GM19240 (cell line): ENCODE measurements around the gene CEBPE.

ENCODE experiments used
- DNase-seq: peaks from one replicate; pipeline ENCODE4 v3.0.0; 2011; ENCODE audit warnings: low spot score; ENCODE audit not compliant: insufficient read length

CEBPE gene

GRCh38 chr14:23104070-23104590 lies 14.9 kb downstream of the CEBPE start:
- no peak for DNase-seq

GRCh38 chr14:23103581-23103980 lies 15.5 kb downstream of the CEBPE start:
- no peak for DNase-seq

- no peak for DNase-seq
Measured at GRCh38 chr14:23102801-23103200, 16.3 kb downstream of the CEBPE start.

- no peak for DNase-seq
Measured at GRCh38 chr14:23101986-23102625, 16.9 kb downstream of the CEBPE start.

GRCh38 chr14:23101213-23101970 lies 17.7 kb downstream of the CEBPE start:
- no peak for DNase-seq

DNA sequence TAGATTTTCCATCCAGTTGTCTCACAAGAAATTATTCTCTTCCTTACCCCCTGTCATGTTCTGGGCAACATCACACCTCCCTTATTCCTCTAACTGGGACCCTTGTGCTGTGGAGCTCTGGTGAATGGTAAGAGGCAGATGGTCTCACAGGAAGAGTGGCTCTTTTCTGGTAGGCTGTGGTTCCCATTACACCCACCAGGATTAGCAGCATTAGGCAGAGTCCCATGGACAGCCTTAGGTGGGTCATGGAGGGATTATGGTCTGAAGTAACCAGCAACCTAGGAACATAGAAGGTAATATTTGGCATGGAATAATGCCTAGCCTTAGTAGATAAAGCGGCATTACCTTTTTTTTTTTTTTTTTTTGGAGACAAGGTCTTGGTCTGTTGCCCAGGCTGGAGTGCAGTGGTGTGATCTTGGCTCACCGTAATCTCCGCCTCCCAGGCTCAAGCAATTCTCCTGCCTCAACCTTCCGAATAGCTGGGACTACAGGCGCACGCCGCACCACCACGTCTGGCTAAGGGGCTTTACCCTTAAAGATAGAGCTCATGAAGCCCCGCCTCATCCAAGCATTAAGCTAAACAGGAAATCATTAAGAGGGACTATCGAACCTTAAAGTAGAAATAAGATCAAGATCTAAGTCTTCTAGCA lies 19.7 kb downstream of the CEBPE start:
- DNase-seq = no peak

- no peak for DNase-seq
Measured at GRCh38 chr14:23097786-23098185, 21.3 kb downstream of the CEBPE start.

- DNase-seq = peak; percentile 91
Measured at GRCh38 chr14:23095196-23096108, 23.6 kb downstream of the CEBPE start, which contains the start of gene C14orf119. Gene C14orf119 (plus strand): TSS chr14:23095505. CDS start chr14:23097659, 2,154 bp downstream.

DNA sequence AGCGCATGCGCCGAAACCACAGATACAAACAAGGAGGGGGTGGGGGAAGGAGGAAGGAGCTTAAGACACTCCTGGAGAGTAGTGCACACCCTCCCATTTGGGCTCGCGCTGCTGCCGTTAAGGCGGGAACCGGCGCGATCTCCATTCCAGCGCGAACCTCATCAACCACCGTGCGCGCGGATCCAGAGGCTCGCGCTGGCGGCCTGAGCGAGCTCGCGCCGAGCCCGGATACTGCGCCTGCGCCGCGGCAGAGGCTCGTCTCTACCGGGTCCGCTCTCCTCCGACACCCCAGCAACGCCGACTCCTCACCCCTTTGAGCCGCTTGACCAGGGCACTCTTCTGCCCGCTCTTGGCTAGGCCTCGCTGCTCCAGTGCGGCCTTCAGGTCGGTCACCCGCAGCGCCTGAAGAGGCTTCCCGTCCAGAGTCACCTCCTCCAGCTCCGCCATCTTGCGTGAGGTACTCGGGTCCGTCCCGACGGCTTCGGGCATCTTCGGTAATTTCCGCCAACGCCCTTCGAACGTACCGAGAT lies 24.3 kb downstream of the CEBPE start, which contains the start of gene ACIN1:
TSS of gene ACIN1 (minus strand) at position 471 of the 530 bp plus-strand sequence. CDS start at position 447, 24 bp downstream.
- peak; percentile 48 for DNase-seq

DNA sequence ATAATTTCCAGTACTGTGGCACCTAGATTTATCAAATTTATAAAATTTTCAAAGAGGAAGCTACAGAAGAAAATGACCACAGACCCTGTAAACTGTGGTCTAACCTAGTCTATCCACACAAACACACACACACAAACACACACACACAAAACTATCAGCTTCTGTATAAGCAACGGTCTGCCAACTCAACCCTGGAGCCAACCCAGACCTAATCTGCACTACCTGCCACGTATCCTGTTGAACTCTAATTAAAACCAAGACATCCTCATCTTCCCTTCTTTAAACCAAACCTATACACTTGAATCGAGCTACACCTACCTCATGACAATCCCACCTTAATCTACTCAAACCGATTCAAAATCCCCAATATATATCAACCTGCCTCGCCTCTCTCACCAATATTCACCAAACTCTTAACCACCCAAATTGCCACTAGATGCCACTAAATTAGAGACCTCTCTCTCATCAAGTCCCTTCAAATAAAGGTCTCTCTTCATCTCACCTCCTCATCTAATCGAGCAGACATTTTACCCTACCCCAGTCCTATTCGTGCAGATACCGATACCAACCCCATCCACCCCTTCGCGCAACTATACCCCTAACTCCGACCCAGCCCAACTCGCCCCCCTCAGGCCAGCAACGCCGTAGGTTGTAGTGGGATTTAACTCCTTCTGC lies 24.9 kb downstream of the CEBPE start:
- DNase-seq = no peak

GRCh38 chr14:23093526-23093925 lies 25.5 kb downstream of the CEBPE start:
- DNase-seq = no peak

DNA sequence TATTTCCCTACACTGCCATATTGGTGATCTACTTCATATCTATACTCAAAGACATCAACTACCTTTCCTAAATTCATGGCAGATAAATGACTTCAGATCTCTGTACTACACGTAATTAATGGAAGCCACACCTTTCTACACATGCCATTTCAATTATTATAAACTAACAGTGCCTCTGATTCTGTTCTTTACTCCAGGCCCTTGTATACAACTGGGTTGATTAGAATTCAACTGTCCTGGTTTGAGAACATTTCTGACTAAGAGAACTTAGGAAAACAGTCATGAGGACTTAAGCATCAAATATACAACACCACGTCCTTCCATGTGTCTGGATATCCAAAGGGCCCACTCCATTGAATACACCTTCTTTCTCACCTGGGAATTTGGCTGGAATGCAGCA lies 26.0 kb downstream of the CEBPE start:
- no peak for DNase-seq

DNA sequence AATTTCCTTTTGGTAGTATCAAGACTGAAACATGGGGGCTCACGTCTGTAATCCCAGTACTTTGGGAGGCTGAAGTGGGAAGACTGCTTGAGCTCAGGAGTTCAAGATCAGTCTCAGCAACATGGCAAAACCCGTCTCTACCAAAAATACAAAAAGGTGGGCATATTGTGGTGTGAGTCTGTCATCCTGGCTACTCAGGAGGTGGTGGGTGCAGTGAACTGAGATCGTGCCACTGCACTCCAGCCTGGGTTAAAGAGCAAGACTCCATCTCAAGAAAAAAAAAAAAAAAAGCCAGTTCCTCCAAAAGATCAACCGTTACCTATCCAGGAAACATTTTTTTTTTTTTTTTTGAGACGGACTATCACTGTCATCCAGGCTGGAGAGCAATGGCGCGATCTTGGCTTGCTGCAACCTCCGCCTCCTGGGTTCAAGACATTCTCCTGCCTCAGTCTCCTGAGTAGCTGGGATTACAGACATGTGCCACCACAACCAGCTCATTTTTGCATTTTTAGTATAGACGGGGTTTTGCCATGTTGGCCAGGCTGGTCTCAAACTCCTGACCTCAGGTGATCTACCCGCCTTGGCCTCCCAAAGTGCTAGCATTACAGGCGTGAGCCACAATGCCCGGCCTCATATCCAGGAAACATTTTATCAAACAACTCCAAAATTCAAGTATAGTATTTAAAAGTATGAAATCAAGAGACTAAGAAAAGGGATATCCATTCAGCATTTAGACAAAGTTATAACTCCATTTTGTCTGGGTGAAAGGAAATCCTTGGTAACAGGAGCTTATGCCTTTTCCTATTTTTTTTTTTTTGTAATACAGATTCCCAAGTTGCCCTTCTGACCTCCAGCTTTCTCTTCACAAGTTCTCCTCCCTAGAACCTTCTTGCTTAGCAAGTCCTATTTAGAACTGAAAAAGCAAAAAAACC lies 27.5 kb downstream of the CEBPE start:
- no peak for DNase-seq

- no peak for DNase-seq
Measured at GRCh38 chr14:23090254-23090636, 28.8 kb downstream of the CEBPE start.

- no peak for DNase-seq
Measured at GRCh38 chr14:23089498-23090253, 29.4 kb downstream of the CEBPE start.

GRCh38 chr14:23086565-23086964 lies 32.5 kb downstream of the CEBPE start:
- DNase-seq = no peak

GRCh38 chr14:23085458-23085857 lies 33.6 kb downstream of the CEBPE start:
- DNase-seq = no peak

DNA sequence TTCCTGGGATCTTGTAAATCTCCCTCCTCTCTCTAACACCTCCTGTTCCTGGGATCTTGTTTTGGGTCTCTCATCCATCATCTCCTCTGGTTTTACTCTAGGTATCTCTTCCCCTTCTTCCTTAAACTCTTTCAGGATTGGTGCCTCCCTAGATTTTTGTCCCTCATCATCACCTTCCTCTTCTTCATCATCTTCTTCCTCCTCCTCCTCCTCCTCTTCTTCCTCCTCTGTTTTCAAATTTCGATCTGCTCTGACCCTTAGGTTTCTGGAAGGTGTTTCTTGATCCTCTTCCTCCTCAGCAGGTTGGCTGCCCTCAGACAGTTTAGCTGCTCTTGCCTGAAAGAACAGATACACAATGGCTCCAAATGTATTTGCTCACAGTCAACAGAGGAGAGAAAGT lies 38.6 kb downstream of the CEBPE start:
- no peak for DNase-seq
